CD4-positive, alpha-beta T cell (primary cell): ENCODE results near the gene IL1R1. TPM values are rescaled to one million over a fixed set of nuclear protein-coding genes. Genes with fewer than 3 reads are reported as not detected.
"Not testable (repeated sequence)": the region's sequence is repeated elsewhere in the genome, so short reads cannot be mapped to it uniquely, and the experiment has no call there.

Source experiments
- ATAC-seq: fragments of 200-7000 bp; cut with Tn5 transposase; one replicate; pipeline ENCODE4 v1.10.0; 2022; ENCODE audit warnings: mild to moderate bottlenecking; ENCODE audit not compliant: poor library complexity
- CTCF ChIA-PET: fragments of 350-600 bp; sonication (Branson Sonifier 250); formaldehyde crosslinking; loops from one replicate; lab custom pipeline; 2021; ENCODE audit warnings: antibody characterized with exemption, inconsistent platforms; lab: Charles Lee
- POLR2A ChIA-PET: fragments of 350-600 bp; sonication (Branson Sonifier 250); formaldehyde crosslinking; loops from one replicate; lab custom pipeline; 2021; ENCODE audit warnings: antibody characterized with exemption, inconsistent platforms; lab: Charles Lee
- DNase-seq, 14 experiments: peaks; one replicate each; pipeline ENCODE4 v3.0.0-alpha.2; 2013 to 2020; ENCODE audit warnings: mixed read lengths in 2 of 14
- H3K27ac ChIP-seq, 2 donors: one replicate each; pipeline versions ENCODE4 v1.5.1 to v1.7.0; 2013; ENCODE audit warnings: low read length in 2 of 2, low read depth in 1 of 2, mild to moderate bottlenecking in 1 of 2
- H3K27me3 ChIP-seq, 2 experiments: 1 replicate in 1 of 2; 2 replicates in 1 of 2; pipeline versions ENCODE4 v1.6.1 to v1.7.0; 2013; ENCODE audit warnings: low read length in 2 of 2, control low read depth in 1 of 2, mild to moderate bottlenecking in 1 of 2, moderate library complexity in 1 of 2; ENCODE audit not compliant: insufficient read depth in 2 of 2, control insufficient read depth in 1 of 2
- H3K36me3 ChIP-seq: one replicate; pipeline ENCODE4 v1.6.1; 2013; ENCODE audit warnings: low read length, control low read depth; ENCODE audit not compliant: insufficient read depth
- H3K4me1 ChIP-seq: one replicate; pipeline ENCODE4 v1.6.1; 2013; ENCODE audit warnings: low read length, control low read depth; ENCODE audit not compliant: insufficient read depth
- H3K4me3 ChIP-seq: one replicate; pipeline ENCODE4 v1.5.1; 2013; ENCODE audit warnings: mild to moderate bottlenecking, low read length, moderate library complexity
- H3K9me3 ChIP-seq, 2 experiments: 1 replicate in 1 of 2; 2 replicates in 1 of 2; pipeline versions ENCODE4 v1.6.1 to v1.7.0; 2013; ENCODE audit warnings: low read length in 2 of 2, mild to moderate bottlenecking in 2 of 2, control low read depth in 1 of 2, moderate library complexity in 1 of 2; ENCODE audit not compliant: control insufficient read depth in 1 of 2, insufficient read depth in 1 of 2
- H3K27ac Mint-ChIP-seq: one replicate; pipeline ENCODE4 v1.8.0; 2020; ENCODE audit warnings: mixed read lengths
- H3K27me3 Mint-ChIP-seq: one replicate; pipeline ENCODE4 v1.8.0; 2021; ENCODE audit warnings: mixed read lengths
- H3K36me3 Mint-ChIP-seq: one replicate; pipeline ENCODE4 v1.8.0; 2021; ENCODE audit warnings: low read depth, mixed read lengths
- H3K4me1 Mint-ChIP-seq: one replicate; pipeline ENCODE4 v1.8.0; 2021; ENCODE audit warnings: low read depth, mixed read lengths
- H3K4me3 Mint-ChIP-seq: one replicate; pipeline ENCODE4 v1.8.0; 2020; ENCODE audit warnings: mild to moderate bottlenecking, mixed read lengths
- H3K9me3 Mint-ChIP-seq: one replicate; pipeline ENCODE4 v1.8.0; 2020; ENCODE audit warnings: mixed read lengths
- CTCF ChIP-seq: fragments of 200-600 bp; IDR thresholded peaks from one replicate; pipeline ENCODE4 v1.8.0; 2022; ENCODE audit warnings: antibody characterized with exemption, mild to moderate bottlenecking
- intact Hi-C, 2 experiments: fragments of 100-400 bp; cut with DNase I in 1 of 2; cut with micrococcal nuclease in 1 of 2; formaldehyde crosslinking; loops; one replicate each; pipeline versions ENCODE4 v1.15.1 to v1.9.0; 2023 to 2025; cut with DNase I, micrococcal nuclease
- total RNA-seq, 174 experiments: library from RNA in 2 of 174; stranded (reverse) in 2 of 174; gene quantifications; one replicate each; pipeline ENCODE4 v1.2.3 and lab custom pipeline; 2021 to 2026

The IL1R1 gene
- total RNA-seq, 2 experiments from 2014 or later: 0.22 to 0.49 TPM

- Histone ChIP-seq H3K9me3 (no peaks in the 10 kb centered on the region), H3K27ac (no peak overlapping the region), H3K36me3 (no peaks in the 10 kb centered on the region), H3K4me3 (no peak overlapping the region), H3K4me1 (peaks cover 9% of the 10 kb centered on the region), H3K27me3 (no peaks in the 10 kb centered on the region)
- Mint-ChIP-seq H3K4me3 (no peak overlapping the region), H3K27ac (no peak overlapping the region), H3K36me3 (no peaks in the 10 kb centered on the region), H3K9me3 (peaks cover 1% of the 10 kb centered on the region), H3K4me1 (peaks cover 13% of the 10 kb centered on the region), H3K27me3 (no peaks in the 10 kb centered on the region)
- intact Hi-C loops: no loop called here
- CTCF ChIA-PET: no interaction called here
- POLR2A ChIA-PET: interaction anchor here (1.8 kb wide), 1 partner anchor 21 kb away, joined by 9 read pairs; no protein-coding TSS in a partner anchor
- DNase-seq: no peak
- TF ChIP-seq CTCF: no peak
- no peak for ATAC-seq
These were observed 39.3 kb upstream of the IL1R1 start for GRCh38 chr2:102103284-102103683.

- Mint-ChIP-seq H3K36me3 (no peaks in the 10 kb centered on the region), H3K27me3 (no peaks in the 10 kb centered on the region), H3K4me3 (peak overlapping the region; percentile 85), H3K9me3 (no peaks in the 10 kb centered on the region), H3K27ac (peak overlapping the region; percentile 24), H3K4me1 (peaks cover 13% of the 10 kb centered on the region)
- ATAC-seq (peak; percentile 24), DNase-seq (peak in 9 of 14 experiments; percentile 11 to 81 (median 40))
- H3K9me3 ChIP-seq: no peaks in the 10 kb centered on the region
- no peak for TF ChIP-seq CTCF
- ChIA-PET CTCF (interaction anchor here (1.0 kb wide), 1 partner anchor 26 kb away, joined by 3 read pairs; no protein-coding TSS in a partner anchor), POLR2A (interaction anchor here (1.8 kb wide), 1 partner anchor 22 kb away, joined by 9 read pairs; no protein-coding TSS in a partner anchor)
- peaks cover 9% of the 10 kb centered on the region for H3K4me1 ChIP-seq
- H3K36me3 ChIP-seq: no peaks in the 10 kb centered on the region
- H3K27me3 ChIP-seq: no peaks in the 10 kb centered on the region
- H3K4me3 ChIP-seq: peak overlapping the region; percentile 41
- no peak overlapping the region for H3K27ac ChIP-seq
- intact Hi-C loops: no loop called here
These were observed 38.3 kb upstream of the IL1R1 start for GRCh38 chr2:102103992-102104871.

GRCh38 chr2:102106133-102106556 is 36.4 kb upstream of the IL1R1 start:
- DNase-seq (peak in 3 of 14 experiments; percentile 11 to 27 (median 12)), ATAC-seq (no peak)
- CTCF ChIA-PET: no interaction called here
- no peak for TF ChIP-seq CTCF
- peaks cover 0 to 2% of the 10 kb centered on the region in 2 experiments for H3K27me3 ChIP-seq
- H3K4me3 ChIP-seq: no peak overlapping the region
- Mint-ChIP-seq H3K4me1 (peaks cover 13% of the 10 kb centered on the region), H3K36me3 (no peaks in the 10 kb centered on the region), H3K27ac (no peak overlapping the region), H3K9me3 (no peaks in the 10 kb centered on the region), H3K4me3 (no peak overlapping the region), H3K27me3 (no peaks in the 10 kb centered on the region)
- POLR2A ChIA-PET: interaction anchor here (0.9 kb wide), 1 partner anchor 10 kb away, joined by 4 read pairs; no protein-coding TSS in a partner anchor
- no peak overlapping the region for H3K27ac ChIP-seq
- H3K4me1 ChIP-seq: peaks cover 9% of the 10 kb centered on the region
- no peaks in the 10 kb centered on the region for H3K9me3 ChIP-seq
- no peaks in the 10 kb centered on the region for H3K36me3 ChIP-seq
- intact Hi-C loops: no loop called here

GRCh38 chr2:102106813-102107740 is 35.5 kb upstream of the IL1R1 start:
- H3K4me1 Mint-ChIP-seq: peaks cover 13% of the 10 kb centered on the region
- H3K9me3 ChIP-seq, H3K9me3 Mint-ChIP-seq, DNase-seq, H3K36me3 ChIP-seq, H3K27ac ChIP-seq, H3K4me1 ChIP-seq, H3K36me3 Mint-ChIP-seq, H3K27me3 ChIP-seq, ATAC-seq, POLR2A ChIA-PET, H3K27ac Mint-ChIP-seq, intact Hi-C loops, CTCF ChIA-PET, H3K4me3 ChIP-seq, H3K4me3 Mint-ChIP-seq, H3K27me3 Mint-ChIP-seq: not testable (repeated sequence)
